ENCODE measurements around the gene ZNF436. TPM values are rescaled to one million over a fixed set of nuclear protein-coding genes. Genes with fewer than 3 reads are reported as not detected.
A peak's percentile ranks its signal among the peaks of the same experiment; 100 is the strongest.

Gene ZNF436
- total and polyA plus RNA-seq, 2 donors (not counting 3 experiments of a cell fraction or from before 2014, with no cell fraction given), result 6.5 to 14.0 TPM

DNA sequence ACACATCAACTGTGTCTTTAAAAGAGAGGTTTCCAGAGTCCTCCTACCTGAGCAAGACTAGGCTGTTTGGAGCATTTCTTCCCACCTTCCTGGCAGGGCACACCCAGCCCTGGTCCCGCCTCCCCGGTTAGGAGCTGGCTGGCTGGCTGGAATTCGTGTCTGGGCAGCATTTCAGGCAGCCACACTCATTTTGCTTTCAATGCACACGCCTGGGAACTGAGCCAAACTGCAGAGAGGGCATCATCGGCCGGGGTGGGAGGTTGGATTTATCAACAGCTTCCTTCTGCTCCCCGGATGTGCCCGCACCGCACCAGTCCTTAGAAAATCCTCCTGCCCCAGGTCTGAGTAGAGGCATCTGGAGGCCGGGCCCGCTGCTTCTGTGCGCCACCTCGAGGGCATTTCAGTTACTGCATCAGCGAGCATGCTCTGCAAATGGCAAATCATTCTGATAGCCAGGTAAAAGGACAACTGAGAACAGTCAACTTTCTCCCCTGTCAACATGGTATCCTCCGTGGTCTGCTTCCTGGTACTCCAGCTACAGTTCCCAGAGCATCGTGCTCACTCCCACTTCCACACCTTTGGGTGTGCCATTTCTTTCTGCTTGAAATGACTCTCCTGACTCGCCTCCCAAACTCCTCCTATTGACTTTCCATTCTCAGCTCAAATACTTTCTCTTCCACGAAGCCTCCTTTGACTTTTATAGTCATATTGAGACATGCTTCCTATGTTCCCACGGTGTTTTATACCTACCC, 34.3 kb upstream of the ZNF436 start:
- FAIRE-seq, result peak; percentile 88
- BruUV-seq (replicated peaks), result no TSS peak

More for the DNA sequence above, 34.3 kb upstream of the ZNF436 start:
- H3K4me1 ChIP-seq (ENCODE audit: control insufficient read depth, extremely low read depth, insufficient read depth, low read length), result peaks cover 30% of the 10 kb centered on the region
- POLR2A ChIA-PET, result interaction anchor here (0.5 to 1.0 kb wide), 2 partner anchors 29 to 59 kb away, joined by 3 to 5 read pairs; partner anchors contain the start of gene HNRNPR
- H3K4me2 ChIP-seq (ENCODE audit: insufficient read depth, low read length), result peak overlapping the region; percentile 12
- dilution Hi-C loops (cut with MboI; ENCODE audit: extremely low pct_ligation_motif_present, low sequenced_read_pairs), result no loop called here
- no peaks in the 10 kb centered on the region for H3K79me2 ChIP-seq (ENCODE audit: control insufficient read depth, insufficient read depth, low read length)
- TF ChIP-seq, protein P1, sequence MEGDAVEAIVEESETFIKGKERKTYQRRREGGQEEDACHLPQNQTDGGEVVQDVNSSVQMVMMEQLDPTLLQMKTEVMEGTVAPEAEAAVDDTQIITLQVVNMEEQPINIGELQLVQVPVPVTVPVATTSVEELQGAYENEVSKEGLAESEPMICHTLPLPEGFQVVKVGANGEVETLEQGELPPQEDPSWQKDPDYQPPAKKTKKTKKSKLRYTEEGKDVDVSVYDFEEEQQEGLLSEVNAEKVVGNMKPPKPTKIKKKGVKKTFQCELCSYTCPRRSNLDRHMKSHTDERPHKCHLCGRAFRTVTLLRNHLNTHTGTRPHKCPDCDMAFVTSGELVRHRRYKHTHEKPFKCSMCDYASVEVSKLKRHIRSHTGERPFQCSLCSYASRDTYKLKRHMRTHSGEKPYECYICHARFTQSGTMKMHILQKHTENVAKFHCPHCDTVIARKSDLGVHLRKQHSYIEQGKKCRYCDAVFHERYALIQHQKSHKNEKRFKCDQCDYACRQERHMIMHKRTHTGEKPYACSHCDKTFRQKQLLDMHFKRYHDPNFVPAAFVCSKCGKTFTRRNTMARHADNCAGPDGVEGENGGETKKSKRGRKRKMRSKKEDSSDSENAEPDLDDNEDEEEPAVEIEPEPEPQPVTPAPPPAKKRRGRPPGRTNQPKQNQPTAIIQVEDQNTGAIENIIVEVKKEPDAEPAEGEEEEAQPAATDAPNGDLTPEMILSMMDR (IDR thresholded peaks at IDR 0.05; ENCODE audit: extremely low read depth in 1 of 2, insufficient read depth in 1 of 2, low read depth in 1 of 2, low read length in 2 of 2), result peak; percentile 91 to 97
- peak; percentile 58 for TF ChIP-seq POLR2AphosphoS5 (IDR thresholded peaks at IDR 0.05; ENCODE audit: insufficient read depth, low read depth, low read length)
- no peak for TF ChIP-seq POLR2A (IDR thresholded peaks at IDR 0.05; ENCODE audit: low read depth, low read length)
- TF ChIP-seq JUN (IDR thresholded peaks at IDR 0.05; ENCODE audit: borderline replicate concordance, insufficient read depth, insufficient read length, low read depth), result no peak
- no peak for TF ChIP-seq FOS (IDR thresholded peaks at IDR 0.05; ENCODE audit: borderline replicate concordance, insufficient read depth, low read length)
- TF ChIP-seq GATA2 (IDR thresholded peaks at IDR 0.05; ENCODE audit: insufficient read depth, insufficient read length, low read depth, low read length), result no peak
- TF ChIP-seq MYC (IDR thresholded peaks at IDR 0.05; ENCODE audit: low read depth, low read length), result no peak
- TF ChIP-seq EZH2 (IDR thresholded peaks at IDR 0.05; ENCODE audit: borderline replicate concordance, low read depth, low read length, severe bottlenecking), result no peak
- TF ChIP-seq, protein P2, sequence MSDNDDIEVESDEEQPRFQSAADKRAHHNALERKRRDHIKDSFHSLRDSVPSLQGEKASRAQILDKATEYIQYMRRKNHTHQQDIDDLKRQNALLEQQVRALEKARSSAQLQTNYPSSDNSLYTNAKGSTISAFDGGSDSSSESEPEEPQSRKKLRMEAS (IDR thresholded peaks at IDR 0.05; ENCODE audit: insufficient read depth, insufficient read length), result no peak
- H3K4me3 ChIP-seq (replicated peaks in 1 of 3; ENCODE audit: insufficient read depth in 1 of 3, low read depth in 1 of 3, low read length in 3 of 3), result no peak overlapping the region
- no peaks in the 10 kb centered on the region for H3K27me3 ChIP-seq (ENCODE audit: control insufficient read depth in 2 of 2, insufficient read depth in 2 of 2, low read length in 2 of 2)
- peak; percentile 80 for DNase-seq (ENCODE audit: low read depth, low spot score)
- peak overlapping the region; percentile 56 for H2AFZ ChIP-seq (ENCODE audit: low read depth, low read length)
- H4K20me1 ChIP-seq (replicated peaks; ENCODE audit: control insufficient read depth, extremely low read depth, insufficient read depth, low read length), result no peaks in the 10 kb centered on the region
- no peak overlapping the region for H3K9ac ChIP-seq (replicated peaks; ENCODE audit: extremely low read depth, insufficient read depth, low read length)
- H3K9me3 ChIP-seq (replicated peaks; ENCODE audit: control insufficient read depth, insufficient read depth, low read length), result no peaks in the 10 kb centered on the region
- CTCF ChIA-PET, result interaction anchor here (0.6 to 4.0 kb wide), 42 partner anchors 8 to 428 kb away, joined by 3 to 33 read pairs (median 5); partner anchors contain the start of genes ASAP3, HNRNPR, HTR1D and ZNF436
- no peaks in the 10 kb centered on the region for H3K9me1 ChIP-seq (replicated peaks; ENCODE audit: control insufficient read depth, extremely low read depth, insufficient read depth, low read length)
- H3K36me3 ChIP-seq (ENCODE audit: control insufficient read depth in 2 of 2, extremely low read depth in 1 of 2, insufficient read depth in 2 of 2, low read length in 2 of 2), result no peaks in the 10 kb centered on the region
- intact Hi-C loops (cut with micrococcal nuclease), result loop anchor here (1.0 kb wide), 4 partner anchors 35 to 428 kb away; partner anchors contain the start of genes HNRNPR and ZNF436
- peak overlapping the region; percentile 39 for H3K27ac ChIP-seq (ENCODE audit: insufficient read depth, low read depth, low read length)
